Measurements from ENCODE around the gene CDCA4.

The CDCA4 gene

DNA sequence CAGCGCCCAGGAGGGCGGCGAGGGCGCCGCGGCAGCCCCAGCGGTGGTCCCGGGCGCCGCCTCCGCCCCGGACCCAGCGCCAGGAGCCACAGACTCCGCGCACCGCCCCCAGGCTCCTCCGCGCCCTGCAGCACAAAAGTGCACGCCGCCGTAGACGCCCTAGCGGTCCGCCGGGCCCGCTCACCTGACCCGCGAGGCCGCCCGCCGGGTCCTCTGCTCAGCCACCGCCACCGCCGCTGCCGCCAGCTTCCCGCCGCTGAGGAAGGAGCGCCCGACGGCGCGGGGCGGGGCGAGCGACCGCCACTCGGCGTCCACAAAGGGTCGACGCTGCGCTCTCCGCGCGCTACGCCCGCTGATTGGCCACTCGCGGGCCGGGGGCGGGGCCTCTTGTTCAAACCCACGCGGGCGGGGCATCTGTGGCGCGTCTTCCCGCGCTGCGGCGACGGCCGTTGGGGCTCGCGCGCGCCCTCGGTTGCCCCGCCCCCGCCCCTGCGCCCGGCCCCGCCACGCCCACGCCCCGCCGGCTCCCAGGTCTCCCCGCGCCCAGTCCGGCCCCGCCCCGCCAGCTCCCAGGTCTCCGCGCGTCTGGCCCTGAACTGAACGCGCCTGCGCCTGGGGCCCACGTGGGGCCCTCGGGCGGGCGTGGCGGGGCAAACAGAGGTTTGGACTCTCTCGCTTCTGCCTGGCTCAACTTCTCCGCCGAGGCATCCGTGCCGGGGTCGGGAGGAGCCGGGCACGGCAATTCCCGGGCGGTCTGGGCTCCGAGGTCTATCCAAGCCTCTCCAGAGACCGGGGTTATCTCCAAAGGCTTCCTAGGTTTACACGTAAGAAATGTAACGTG is at the start of gene CDCA4:
Gene CDCA4 (minus strand): TSS at position 269 of the 841 bp plus-strand sequence. CDS start 9,154 bp downstream, outside the sequence.
- H3K36me3 ChIP-seq (ENCODE audit: control insufficient read depth, insufficient read depth, low read length), result peaks cover 1% of the 10 kb centered on the region
- no peaks in the 10 kb centered on the region for H3K27me3 ChIP-seq (replicated peaks; ENCODE audit: control insufficient read depth, insufficient read depth, low read length)
- TF ChIP-seq, protein P1, sequence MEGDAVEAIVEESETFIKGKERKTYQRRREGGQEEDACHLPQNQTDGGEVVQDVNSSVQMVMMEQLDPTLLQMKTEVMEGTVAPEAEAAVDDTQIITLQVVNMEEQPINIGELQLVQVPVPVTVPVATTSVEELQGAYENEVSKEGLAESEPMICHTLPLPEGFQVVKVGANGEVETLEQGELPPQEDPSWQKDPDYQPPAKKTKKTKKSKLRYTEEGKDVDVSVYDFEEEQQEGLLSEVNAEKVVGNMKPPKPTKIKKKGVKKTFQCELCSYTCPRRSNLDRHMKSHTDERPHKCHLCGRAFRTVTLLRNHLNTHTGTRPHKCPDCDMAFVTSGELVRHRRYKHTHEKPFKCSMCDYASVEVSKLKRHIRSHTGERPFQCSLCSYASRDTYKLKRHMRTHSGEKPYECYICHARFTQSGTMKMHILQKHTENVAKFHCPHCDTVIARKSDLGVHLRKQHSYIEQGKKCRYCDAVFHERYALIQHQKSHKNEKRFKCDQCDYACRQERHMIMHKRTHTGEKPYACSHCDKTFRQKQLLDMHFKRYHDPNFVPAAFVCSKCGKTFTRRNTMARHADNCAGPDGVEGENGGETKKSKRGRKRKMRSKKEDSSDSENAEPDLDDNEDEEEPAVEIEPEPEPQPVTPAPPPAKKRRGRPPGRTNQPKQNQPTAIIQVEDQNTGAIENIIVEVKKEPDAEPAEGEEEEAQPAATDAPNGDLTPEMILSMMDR (IDR thresholded peaks at IDR 0.05; ENCODE audit: insufficient read depth, low read length, poor library complexity, severe bottlenecking), result no peak
- DNase-seq (ENCODE audit: extremely low read depth, insufficient read length), result peak; percentile 98
- H3K4me3 ChIP-seq (replicated peaks; ENCODE audit: low read depth, low read length), result peak within 1 kb of the TSS; percentile 81

GRCh38 chr14:105069871-105070759 is 49.2 kb upstream of the CDCA4 start:
- DNase-seq (ENCODE audit: extremely low read depth, insufficient read length), result peak; percentile 82
- Histone ChIP-seq H3K36me3 (ENCODE audit: control insufficient read depth, insufficient read depth, low read length) (no peaks in the 10 kb centered on the region), H3K27me3 (replicated peaks; ENCODE audit: control insufficient read depth, insufficient read depth, low read length) (no peaks in the 10 kb centered on the region), H3K4me3 (replicated peaks; ENCODE audit: low read depth, low read length) (peak overlapping the region; percentile 53)
- TF ChIP-seq, protein P1 (IDR thresholded peaks at IDR 0.05; ENCODE audit: insufficient read depth, low read length, poor library complexity, severe bottlenecking), result no peak

GRCh38 chr14:105069522-105069870 is 48.6 kb upstream of the CDCA4 start:
- Histone ChIP-seq H3K36me3 (ENCODE audit: control insufficient read depth, insufficient read depth, low read length) (no peaks in the 10 kb centered on the region), H3K4me3 (replicated peaks; ENCODE audit: low read depth, low read length) (peak overlapping the region; percentile 53), H3K27me3 (replicated peaks; ENCODE audit: control insufficient read depth, insufficient read depth, low read length) (no peaks in the 10 kb centered on the region)
- DNase-seq (ENCODE audit: extremely low read depth, insufficient read length), result no peak
- TF ChIP-seq, protein P1 (IDR thresholded peaks at IDR 0.05; ENCODE audit: insufficient read depth, low read length, poor library complexity, severe bottlenecking), result no peak

DNA sequence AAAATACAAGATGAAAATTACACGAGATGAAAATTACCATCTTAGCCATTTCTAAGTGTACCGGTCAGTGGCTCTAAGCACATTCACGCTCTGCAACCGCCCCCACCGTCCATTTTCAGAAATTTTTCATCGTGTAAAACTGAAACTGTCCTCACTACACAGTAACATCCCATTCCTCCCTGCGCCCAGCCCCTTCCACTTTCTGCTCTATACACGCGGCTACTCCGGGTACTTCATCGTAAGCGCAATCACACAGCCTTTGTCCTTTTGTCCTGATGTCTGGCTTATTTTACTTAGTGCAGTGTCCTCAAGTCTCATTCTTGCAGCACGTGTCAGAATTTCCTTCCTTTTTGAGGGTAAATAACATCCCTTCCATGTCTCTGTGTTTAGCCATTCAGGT is 47.9 kb upstream of the CDCA4 start:
- Histone ChIP-seq H3K4me3 (replicated peaks; ENCODE audit: low read depth, low read length) (peak overlapping the region; percentile 40; the same call in 1 of the 2 replicates), H3K27me3 (replicated peaks; ENCODE audit: control insufficient read depth, insufficient read depth, low read length) (no peaks in the 10 kb centered on the region), H3K36me3 (ENCODE audit: control insufficient read depth, insufficient read depth, low read length) (no peaks in the 10 kb centered on the region)
- TF ChIP-seq, protein P1 (IDR thresholded peaks at IDR 0.05; ENCODE audit: insufficient read depth, low read length, poor library complexity, severe bottlenecking), result no peak
- DNase-seq (ENCODE audit: extremely low read depth, insufficient read length), result peak; percentile 41

DNA sequence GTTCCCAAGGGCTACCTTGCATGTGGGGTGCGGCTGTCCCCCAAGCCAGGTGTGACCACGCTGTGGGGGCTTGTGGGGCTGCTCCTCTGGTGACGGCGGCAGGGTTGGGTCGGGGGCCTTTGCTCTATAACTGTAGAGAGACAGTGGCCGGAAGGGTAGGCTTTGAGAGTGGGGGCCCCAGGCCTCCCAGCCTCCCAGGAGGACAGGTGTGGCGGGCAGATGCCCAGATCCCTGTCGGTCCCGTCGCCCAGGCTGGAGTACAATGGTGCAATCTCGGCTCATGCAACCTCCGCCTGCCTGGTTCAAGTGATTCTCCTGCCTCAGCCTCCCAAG is 47.1 kb upstream of the CDCA4 start:
- Histone ChIP-seq H3K36me3 (ENCODE audit: control insufficient read depth, insufficient read depth, low read length) (no peaks in the 10 kb centered on the region), H3K27me3 (replicated peaks; ENCODE audit: control insufficient read depth, insufficient read depth, low read length) (no peaks in the 10 kb centered on the region), H3K4me3 (replicated peaks; ENCODE audit: low read depth, low read length) (peak overlapping the region; percentile 40)
- peak; percentile 35 for DNase-seq (ENCODE audit: extremely low read depth, insufficient read length)
- TF ChIP-seq, protein P1 (IDR thresholded peaks at IDR 0.05; ENCODE audit: insufficient read depth, low read length, poor library complexity, severe bottlenecking), result no peak

All from GM06990 (cell line).